GM18511 (cell line): Measurements from ENCODE around the gene TCAF1.
A peak's percentile ranks its signal among the peaks of the same experiment; 100 is the strongest.

Experiments
- ATAC-seq: cut with Tn5 transposase; IDR thresholded peaks from one replicate; pipeline ENCODE4 v1.9.1; 2021; ENCODE audit warnings: mild to moderate bottlenecking, moderate library complexity; ENCODE audit not compliant: unreplicated experiment

The TCAF1 gene

DNA sequence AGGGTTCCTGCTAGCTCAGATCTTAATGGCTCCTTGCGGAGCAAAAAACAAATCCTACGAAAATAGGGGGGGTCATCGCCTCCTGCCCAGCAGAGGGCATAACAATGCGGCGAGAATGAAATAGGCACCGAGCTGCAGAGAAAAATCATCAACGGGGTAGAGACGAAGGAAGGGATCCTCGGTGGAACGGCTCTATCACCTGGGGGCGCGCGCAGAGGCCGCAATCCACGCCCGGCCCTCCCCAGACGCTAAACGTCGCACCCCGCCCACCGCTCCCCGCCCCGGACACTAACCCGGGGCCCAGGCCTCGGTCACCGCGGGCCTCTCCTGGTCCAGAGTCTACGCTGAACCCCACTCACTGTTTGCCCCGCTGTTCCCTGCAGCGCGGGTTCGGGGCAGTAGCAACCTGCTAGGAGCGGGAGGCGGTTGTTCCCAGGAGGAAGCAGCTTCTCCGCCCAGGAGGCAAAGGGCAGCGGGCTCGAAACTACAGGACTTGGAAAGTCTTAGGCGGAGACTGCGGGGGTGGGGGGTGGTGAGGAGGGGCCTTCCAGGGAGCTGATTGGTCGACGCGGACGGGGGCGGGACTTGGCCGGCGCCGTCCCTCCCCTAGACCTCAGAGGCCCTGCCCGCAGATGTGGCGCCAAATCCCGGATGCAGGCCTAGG is at the start of gene TCAF1:
TCAF1 (minus strand) TSS at position 509 of the 664 bp plus-strand sequence. CDS start 25,568 bp downstream, outside the sequence.
- peak; percentile 92 for ATAC-seq

- no peak for ATAC-seq
These were observed 46.8 kb upstream of the TCAF1 start for GRCh38 chr7:143948733-143949132.

- ATAC-seq: no peak
These were observed 45.1 kb upstream of the TCAF1 start for GRCh38 chr7:143947111-143947510.

DNA sequence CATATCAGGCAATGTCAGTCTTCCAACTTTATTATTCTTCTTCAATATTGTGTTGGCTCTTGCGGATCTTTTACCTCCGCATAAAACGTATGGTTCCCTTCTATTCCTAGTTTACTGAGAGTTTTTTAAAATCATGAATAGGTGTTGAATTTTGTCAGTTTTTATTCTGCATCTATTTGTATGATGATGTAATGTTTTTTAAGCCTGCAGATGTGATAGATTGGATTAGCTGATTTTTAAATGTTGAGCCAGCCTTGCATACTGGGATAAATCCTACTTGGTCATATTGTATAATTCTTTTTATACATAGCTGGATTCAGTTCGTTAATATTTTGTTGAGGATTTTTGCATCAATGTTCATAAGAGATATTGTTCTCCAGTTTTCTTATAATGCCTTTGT is 43.4 kb upstream of the TCAF1 start:
- no peak for ATAC-seq

DNA sequence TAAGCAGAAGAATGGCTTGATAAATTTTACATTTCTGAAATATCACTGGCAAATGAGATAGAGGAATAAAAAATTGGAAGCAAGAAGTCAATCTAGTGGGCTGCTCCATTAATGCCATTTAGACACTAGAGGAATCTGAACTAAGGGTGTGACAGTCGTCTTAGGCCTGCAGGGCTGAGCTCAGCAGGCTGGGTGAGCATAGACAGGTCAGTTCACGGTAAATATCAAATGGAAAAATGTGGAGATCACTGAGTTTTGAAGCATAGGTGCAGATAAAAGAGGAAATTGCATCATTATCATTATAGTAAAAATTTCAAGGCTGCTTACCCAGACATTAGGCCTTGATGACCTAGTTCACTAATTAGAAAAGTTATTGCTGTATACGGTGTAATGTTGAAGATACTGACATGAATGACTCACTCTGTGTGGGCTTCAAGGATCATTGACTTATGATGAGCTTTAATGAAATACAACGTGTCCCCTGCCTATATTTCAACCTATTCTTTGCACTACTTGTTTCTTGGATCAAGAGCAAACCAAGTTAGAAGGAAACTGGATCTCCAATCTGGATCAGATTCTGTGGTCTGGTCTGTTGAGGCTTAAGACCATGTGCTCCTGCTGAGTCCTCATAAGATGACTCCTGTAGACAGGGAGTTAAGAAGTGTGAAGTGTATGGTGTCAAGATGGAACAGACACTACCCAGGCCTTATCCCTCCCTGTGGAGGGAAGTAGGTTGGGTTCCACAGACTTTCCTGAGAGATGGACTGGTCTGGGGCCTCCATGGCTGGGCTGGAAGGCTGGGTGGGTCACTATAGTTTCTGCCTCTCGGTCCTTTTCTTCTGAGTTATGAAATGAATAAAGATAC is 36.6 kb upstream of the TCAF1 start:
- ATAC-seq: no peak

GRCh38 chr7:143936087-143937009 is 34.4 kb upstream of the TCAF1 start:
- ATAC-seq: no peak

DNA sequence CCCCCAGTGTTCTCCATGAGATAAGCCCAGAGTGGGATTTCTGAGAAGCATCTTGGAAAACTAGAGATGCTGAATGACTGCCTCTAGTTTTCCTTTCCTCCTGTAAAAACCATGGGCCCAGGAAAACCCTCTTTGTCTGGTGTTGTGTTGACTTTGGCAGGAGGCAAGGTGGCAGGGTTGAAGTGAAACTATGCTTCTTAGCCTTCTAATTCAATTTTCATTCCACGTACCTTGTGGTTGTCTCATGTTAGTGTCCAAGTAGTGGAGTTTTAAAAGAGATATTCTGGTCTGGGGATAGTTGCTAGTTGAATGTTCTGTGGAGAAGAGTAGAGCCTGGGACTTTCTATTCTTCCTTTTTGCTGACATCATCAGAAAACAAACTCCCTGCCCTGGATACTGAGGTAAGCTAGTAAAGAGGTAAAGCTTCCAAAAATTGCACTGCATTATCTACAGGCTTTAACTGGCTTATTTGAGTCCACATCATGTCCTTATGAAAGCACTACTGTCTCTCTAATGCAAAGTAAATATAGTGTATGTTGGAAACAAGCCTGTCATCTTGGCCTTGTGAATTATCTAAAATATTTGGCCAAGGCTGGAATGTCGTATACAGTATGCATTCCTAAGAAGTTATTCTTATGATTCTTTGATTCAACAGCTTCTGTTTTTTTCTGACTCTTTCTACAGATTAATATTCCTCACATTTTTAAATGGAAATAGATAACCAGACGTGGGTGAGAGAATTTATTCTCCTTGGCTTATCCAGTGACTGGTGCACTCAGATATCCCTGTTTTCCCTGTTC is 32.8 kb upstream of the TCAF1 start, which contains the start of gene OR2F2:
OR2F2 (plus strand) TSS at position 708 of the 800 bp plus-strand sequence; CDS start at position 708, 0 bp downstream.
- ATAC-seq: no peak

DNA sequence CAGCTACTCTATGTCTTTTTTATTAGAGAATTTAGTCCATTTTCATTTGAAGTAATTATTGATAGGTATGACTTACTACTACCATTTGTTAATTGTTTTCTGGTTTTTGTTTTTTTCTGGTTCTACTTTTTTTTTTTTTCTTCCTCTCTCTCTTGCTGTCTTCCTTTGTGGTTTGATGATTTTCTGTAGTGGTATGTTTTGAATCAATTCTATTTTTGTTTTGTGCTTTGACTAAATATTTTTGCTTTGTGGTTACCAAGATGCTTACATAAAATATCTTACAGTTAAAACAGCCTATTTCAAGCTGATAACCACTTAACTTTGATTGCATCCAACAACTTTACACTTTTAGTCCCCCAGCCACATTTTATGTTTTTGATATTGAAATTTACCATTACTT is 29.8 kb upstream of the TCAF1 start:
- no peak for ATAC-seq

DNA sequence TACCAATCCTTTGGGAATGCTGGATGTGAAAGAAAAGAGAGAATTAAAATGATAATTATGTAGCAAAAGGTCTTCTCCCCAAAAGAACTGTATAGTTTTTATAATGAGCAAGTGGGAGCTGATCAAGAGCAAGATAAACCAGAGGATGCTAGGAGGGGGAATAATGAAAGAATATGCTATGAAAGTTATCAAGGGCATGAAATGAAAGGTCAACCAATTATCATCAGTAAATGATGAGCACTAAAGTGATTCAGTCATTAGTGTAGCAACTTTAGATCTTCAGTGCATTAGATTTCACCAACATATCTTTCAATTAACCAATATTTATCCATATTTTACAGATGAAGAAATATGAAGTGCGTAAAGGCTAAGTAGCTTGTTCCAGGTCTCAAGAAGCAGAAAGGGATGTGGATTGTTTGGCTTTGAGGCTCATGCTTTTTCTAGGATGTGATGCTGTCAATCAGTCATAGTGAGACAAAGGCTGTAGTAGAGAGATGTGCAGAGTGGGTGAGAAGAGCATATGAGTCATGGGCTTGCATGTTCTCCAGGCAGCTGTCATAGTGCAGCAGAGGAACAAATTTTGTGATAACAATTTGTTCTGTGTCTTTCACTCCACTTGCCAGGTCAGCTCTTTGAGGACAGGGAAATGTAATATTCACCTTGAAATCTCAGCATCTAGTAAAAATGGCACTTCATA is 27.4 kb upstream of the TCAF1 start:
- peak; percentile 72 for ATAC-seq

DNA sequence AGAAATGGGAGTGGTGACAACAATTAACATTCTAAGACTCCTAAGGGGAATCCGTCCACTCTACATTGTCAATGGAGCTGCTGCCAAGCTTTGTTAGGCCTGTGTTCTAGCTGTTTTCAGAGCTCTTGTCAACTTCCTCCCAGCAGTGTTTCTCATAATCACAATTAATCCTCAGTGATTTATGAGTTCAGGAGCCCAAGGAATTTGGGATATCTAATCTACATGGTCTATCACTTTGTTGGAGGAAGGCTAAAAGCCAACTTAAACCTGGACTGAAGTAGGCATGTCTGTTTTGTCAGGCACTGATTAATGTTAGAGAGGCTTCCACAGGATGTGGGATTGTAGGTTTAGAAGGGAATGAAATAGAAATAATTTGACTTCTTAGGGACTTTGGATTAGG is 22.9 kb upstream of the TCAF1 start:
- ATAC-seq: no peak

DNA sequence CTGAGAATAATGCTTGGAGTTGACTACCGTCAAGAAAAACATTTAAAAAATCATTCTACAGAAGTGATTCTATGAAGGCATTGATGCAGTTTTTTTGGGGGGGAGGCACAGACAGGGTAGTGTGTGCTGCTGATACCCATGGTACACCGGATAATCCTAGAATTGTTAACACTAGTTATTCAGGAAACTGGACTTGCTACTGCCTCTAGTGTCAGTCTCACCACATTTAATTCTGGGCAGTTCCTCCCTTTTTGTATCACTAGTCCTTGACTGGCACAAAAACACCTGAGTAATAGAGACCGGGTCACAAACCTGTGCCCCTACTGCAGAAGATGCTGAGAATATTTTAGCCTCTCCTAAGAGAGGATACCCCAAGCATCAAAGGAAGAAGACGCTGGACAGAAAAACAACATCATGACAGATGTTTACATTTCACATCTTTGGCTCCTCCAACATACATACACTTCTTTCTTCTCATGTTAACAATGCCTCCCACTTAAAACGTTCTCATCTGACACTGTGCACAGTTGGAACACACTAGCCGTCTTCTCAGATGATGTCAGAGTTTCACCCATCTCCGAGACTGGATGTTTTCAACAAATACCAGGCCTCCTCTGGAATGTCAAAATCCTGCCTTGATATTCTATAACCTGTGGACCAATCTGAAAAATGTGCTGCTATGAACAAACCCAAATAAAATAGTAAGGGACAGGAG is 13.1 kb upstream of the TCAF1 start:
- ATAC-seq: no peak

GRCh38 chr7:143913945-143914615 is 12.1 kb upstream of the TCAF1 start:
- ATAC-seq: no peak

- no peak for ATAC-seq
These were observed 8.7 kb upstream of the TCAF1 start for GRCh38 chr7:143910473-143911248.

- no peak for ATAC-seq
These were observed 7.9 kb upstream of the TCAF1 start for GRCh38 chr7:143909863-143910262.

GRCh38 chr7:143908120-143908519 is 6.1 kb upstream of the TCAF1 start:
- no peak for ATAC-seq

DNA sequence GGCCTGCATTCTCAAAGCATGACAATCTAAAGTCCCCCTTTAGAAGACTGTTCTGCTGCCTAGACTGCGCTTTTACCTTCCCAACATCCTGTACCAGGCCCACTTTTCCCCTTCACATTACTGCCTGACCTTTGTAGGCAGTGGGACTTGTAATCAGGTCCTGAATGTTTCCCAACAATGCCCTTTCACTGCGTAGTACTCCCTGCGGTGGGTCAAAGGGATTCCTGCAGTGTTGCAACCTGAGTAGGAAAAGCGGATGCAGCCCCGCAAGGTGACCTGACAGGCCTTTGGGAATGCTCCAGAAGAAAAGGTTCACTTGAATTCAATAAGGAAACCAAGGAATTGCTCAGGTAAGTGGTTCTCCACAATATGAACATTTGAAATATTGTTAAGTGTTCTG is 4.9 kb upstream of the TCAF1 start:
- no peak for ATAC-seq

- ATAC-seq: no peak
These were observed 4.2 kb upstream of the TCAF1 start for GRCh38 chr7:143906151-143906550.

- ATAC-seq: no peak
These were observed 3.5 kb upstream of the TCAF1 start for GRCh38 chr7:143905509-143905908.
